ENCODE data around the gene ALB.

ALB gene

DNA sequence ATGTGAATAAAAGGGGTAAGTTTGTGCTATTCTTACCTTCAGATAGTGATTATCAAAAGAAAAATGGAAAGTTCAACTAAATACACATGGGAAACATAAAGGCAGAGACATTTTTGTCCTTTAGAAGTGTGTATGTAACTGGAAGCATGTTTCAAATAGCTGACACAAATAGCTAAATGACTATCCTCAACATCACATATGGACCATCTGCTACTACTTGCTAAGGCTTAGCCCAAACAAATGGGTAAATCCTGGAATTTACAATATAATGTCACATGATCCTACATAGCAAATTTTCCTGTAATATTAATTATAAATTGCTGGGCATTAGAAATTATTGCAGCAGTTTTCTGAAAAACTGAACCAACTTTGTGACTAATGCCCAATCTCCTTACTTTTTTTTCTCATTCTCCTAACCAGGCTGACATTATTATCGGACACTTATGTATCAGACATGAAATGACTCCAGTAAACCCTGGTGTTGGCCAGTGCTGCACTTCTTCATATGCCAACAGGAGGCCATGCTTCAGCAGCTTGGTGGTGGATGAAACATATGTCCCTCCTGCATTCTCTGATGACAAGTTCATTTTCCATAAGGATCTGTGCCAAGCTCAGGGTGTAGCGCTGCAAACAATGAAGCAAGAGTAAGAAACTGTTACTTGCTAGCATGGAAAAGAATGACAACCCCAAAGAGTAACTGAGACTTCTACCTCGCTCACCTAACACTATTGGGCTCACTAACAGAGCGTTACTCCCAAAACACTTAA lies 48.1 kb downstream of the ALB start:
- no peak overlapping the region for H3K27ac ChIP-seq (ENCODE audit: low read depth, low read length)

DNA sequence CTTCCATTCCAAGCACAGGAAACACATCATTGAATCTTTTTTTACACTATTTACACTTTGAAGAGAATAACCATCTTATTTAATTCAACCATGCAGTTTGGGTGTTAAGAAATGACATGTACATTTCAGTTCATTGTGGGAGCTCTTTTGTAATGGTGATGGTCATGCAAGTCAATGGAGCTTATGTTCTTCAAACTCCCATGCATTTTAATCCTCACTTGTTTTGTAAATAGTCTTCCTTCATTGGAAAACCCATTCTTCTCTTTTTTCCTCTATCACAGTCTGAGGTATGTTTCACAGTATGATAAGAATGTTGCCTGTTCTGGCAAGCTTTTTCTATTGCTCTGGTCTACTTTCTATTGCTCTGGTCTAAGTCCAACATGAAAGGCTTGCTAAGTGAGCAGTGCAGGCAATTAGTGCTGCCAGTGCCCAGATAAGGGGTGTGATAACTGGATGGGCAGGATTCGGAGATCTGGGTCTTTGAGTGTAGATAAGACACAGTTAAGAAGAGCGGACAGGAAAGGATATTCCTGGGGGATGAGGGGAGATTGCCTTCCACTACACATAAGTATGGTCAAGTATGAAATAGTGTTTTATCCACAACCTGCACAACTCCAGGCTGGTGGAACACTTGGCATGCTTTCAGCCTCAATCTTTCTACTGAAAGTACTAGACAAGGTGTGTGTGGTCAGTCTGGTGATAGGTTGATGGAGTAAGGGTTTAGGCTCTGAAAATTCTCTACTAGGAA lies 49.0 kb downstream of the ALB start:
- Histone ChIP-seq H3K9me3 (ENCODE audit: insufficient read depth, low read length) (no peaks in the 10 kb centered on the region), H3K4me2 (ENCODE audit: low read depth, low read length, poor library complexity, severe bottlenecking) (no peak overlapping the region), H3K27me3 (ENCODE audit: low read length) (no peaks in the 10 kb centered on the region), H3F3A (ENCODE audit: insufficient read depth) (no peaks in the 10 kb centered on the region), H3K79me2 (ENCODE audit: insufficient read depth, low read length) (no peaks in the 10 kb centered on the region), H3K9ac (ENCODE audit: low read length) (no peak overlapping the region), H3K9me2 (replicated peaks; ENCODE audit: insufficient read depth, low read length) (no peaks in the 10 kb centered on the region), H3K4me3 (ENCODE audit: insufficient read depth, low read length, poor library complexity, severe bottlenecking) (no peak overlapping the region), H2AFZ (ENCODE audit: low read depth, low read length, severe bottlenecking) (no peak overlapping the region), H3K36me3 (ENCODE audit: low read length) (no peaks in the 10 kb centered on the region), H3K27ac (ENCODE audit: low read depth, low read length) (no peak overlapping the region), H4K20me1 (ENCODE audit: low read depth, low read length) (no peaks in the 10 kb centered on the region)
- TF ChIP-seq, protein P1, sequence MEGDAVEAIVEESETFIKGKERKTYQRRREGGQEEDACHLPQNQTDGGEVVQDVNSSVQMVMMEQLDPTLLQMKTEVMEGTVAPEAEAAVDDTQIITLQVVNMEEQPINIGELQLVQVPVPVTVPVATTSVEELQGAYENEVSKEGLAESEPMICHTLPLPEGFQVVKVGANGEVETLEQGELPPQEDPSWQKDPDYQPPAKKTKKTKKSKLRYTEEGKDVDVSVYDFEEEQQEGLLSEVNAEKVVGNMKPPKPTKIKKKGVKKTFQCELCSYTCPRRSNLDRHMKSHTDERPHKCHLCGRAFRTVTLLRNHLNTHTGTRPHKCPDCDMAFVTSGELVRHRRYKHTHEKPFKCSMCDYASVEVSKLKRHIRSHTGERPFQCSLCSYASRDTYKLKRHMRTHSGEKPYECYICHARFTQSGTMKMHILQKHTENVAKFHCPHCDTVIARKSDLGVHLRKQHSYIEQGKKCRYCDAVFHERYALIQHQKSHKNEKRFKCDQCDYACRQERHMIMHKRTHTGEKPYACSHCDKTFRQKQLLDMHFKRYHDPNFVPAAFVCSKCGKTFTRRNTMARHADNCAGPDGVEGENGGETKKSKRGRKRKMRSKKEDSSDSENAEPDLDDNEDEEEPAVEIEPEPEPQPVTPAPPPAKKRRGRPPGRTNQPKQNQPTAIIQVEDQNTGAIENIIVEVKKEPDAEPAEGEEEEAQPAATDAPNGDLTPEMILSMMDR (IDR thresholded peaks at IDR 0.05; ENCODE audit: insufficient read depth, low read length, poor library complexity, severe bottlenecking): no peak
- no peak for TF ChIP-seq EZH2phosphoT487 (conservative IDR thresholded peaks at IDR 0.05; ENCODE audit: low read length)

More for the DNA sequence above, 48.1 kb downstream of the ALB start:
- H2AFZ ChIP-seq (ENCODE audit: low read depth, low read length, severe bottlenecking): no peak overlapping the region
- H3K36me3 ChIP-seq (ENCODE audit: low read length): no peaks in the 10 kb centered on the region
- no peaks in the 10 kb centered on the region for H3K27me3 ChIP-seq (ENCODE audit: low read length)
- no peak overlapping the region for H3K4me3 ChIP-seq (ENCODE audit: insufficient read depth, low read length, poor library complexity, severe bottlenecking)
- no peak overlapping the region for H3K9ac ChIP-seq (ENCODE audit: low read length)
- no peaks in the 10 kb centered on the region for H3K9me2 ChIP-seq (replicated peaks; ENCODE audit: insufficient read depth, low read length)
- H3K79me2 ChIP-seq (ENCODE audit: insufficient read depth, low read length): no peaks in the 10 kb centered on the region
- TF ChIP-seq, protein P1 (IDR thresholded peaks at IDR 0.05; ENCODE audit: insufficient read depth, low read length, poor library complexity, severe bottlenecking): no peak
- no peak for TF ChIP-seq EZH2phosphoT487 (conservative IDR thresholded peaks at IDR 0.05; ENCODE audit: low read length)
- no peaks in the 10 kb centered on the region for H4K20me1 ChIP-seq (ENCODE audit: low read depth, low read length)
- no peaks in the 10 kb centered on the region for H3K9me3 ChIP-seq (ENCODE audit: insufficient read depth, low read length)
- H3F3A ChIP-seq (ENCODE audit: insufficient read depth): no peaks in the 10 kb centered on the region
- H3K4me2 ChIP-seq (ENCODE audit: low read depth, low read length, poor library complexity, severe bottlenecking): no peak overlapping the region

DNA sequence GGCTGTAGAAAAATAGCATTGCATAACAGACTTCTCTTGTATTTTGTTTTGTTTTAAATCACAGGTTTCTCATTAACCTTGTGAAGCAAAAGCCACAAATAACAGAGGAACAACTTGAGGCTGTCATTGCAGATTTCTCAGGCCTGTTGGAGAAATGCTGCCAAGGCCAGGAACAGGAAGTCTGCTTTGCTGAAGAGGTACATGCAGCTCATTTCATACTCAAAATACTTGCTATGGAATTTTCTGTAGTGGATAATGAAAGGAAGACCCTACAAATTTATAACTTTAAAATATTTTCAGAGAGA lies 49.6 kb downstream of the ALB start:
- no peak overlapping the region for H3K4me2 ChIP-seq (ENCODE audit: low read depth, low read length, poor library complexity, severe bottlenecking)
- H4K20me1 ChIP-seq (ENCODE audit: low read depth, low read length): no peaks in the 10 kb centered on the region
- TF ChIP-seq EZH2phosphoT487 (conservative IDR thresholded peaks at IDR 0.05; ENCODE audit: low read length): no peak
- TF ChIP-seq, protein P1 (IDR thresholded peaks at IDR 0.05; ENCODE audit: insufficient read depth, low read length, poor library complexity, severe bottlenecking): no peak
- no peak overlapping the region for H3K4me3 ChIP-seq (ENCODE audit: insufficient read depth, low read length, poor library complexity, severe bottlenecking)
- H3K79me2 ChIP-seq (ENCODE audit: insufficient read depth, low read length): no peaks in the 10 kb centered on the region
- H2AFZ ChIP-seq (ENCODE audit: low read depth, low read length, severe bottlenecking): no peak overlapping the region
- no peaks in the 10 kb centered on the region for H3K9me2 ChIP-seq (replicated peaks; ENCODE audit: insufficient read depth, low read length)
- H3F3A ChIP-seq (ENCODE audit: insufficient read depth): no peaks in the 10 kb centered on the region
- no peak overlapping the region for H3K9ac ChIP-seq (ENCODE audit: low read length)
- no peak overlapping the region for H3K27ac ChIP-seq (ENCODE audit: low read depth, low read length)
- H3K27me3 ChIP-seq (ENCODE audit: low read length): no peaks in the 10 kb centered on the region
- no peaks in the 10 kb centered on the region for H3K9me3 ChIP-seq (ENCODE audit: insufficient read depth, low read length)
- no peaks in the 10 kb centered on the region for H3K36me3 ChIP-seq (ENCODE audit: low read length)
